ENCODE results near the gene VAMP2.

The VAMP2 gene

DNA sequence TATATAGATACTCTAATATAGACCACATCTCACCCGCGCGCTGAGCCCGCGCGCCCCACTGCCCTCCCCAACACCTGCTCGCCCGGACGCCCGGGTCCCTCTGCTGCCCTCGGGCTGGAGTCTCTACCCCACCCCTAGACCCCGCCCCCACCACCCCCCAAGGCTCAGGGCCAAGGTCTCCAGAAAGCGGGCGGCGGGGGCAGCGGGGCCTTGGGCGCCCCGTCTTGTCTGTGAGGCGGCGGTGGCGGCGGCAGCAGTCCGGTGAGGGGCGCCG lies 41.4 kb downstream of the VAMP2 start:
- no peak for DNase-seq

DNA sequence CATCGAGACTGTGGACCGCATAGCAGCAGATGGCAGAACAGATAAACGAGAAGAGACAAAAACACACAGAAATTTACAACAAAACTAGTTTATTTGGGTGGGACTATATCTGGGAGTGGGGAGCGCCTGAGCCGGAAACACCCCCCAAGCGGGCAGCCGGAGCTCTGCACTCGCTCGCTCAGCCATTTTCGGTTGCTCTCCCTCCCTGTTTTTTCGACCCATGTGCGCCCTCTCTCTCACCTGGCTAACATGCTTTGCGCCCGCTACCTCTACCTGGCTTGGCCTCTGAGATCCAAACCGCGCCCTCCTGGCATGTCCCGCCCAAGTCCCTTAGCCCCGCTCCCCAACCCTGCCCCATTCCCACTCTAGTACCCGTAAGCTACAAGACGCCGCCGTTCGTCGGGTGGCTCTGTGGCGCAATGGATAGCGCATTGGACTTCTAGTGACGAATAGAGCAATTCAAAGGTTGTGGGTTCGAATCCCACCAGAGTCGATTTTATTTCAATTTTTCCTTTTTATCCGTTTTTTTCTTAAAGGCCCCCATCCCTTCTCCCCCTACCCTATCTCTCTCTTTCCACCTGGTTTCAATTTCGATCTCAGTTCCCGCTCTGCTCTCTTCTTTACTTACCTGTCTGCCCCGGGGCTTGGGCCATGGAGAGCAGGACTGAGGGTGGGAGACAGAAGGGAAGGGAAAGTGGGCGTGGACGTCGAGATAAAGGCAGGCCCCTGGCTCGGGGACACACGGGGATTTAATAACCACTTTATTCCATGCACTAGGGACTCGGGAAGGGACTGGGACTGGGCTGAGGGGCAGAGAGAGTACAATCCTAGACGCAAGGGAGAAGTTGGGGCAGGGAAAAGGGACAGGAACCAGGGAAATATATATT lies 42.0 kb downstream of the VAMP2 start:
- DNase-seq = peak; percentile 30

DNA sequence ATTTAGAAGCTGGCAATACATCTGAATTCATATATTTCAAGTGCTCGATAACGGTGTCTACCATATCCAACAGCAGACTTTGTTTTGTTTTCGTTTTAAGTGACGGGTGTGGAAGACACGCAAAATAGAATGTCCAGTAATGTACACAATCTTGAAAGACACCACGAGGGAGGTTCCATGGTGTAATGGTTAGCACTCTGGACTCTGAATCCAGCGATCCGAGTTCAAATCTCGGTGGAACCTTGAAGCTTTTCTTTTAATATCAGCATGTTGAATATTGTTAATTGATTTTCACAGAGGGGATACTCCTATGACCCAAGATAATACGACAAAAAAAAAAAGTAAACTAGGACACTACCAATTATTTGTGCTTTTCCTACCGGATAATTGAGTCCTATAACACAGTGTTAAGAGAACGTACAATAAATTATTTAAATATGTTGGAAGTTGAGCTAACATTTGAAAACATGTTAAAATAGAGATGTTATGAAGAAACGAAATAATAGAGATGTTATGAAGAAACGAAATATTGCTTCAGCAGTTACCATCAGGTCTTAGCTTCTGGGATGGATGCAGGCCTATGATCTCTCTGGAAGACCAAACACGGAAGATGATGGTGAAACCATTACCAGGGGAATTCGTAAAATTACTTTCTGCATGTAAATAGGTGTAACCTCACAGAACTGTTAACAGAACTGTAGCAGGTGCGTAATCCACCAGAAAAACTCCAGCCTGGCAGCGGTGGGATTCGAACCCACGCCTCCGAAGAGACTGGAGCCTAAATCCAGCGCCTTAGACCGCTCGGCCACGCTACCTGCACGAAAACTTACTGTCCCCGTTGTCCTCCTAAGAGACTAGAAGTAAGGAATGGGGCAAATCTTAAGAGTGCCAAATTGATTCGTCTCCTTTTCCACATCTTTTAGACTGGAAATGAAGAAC lies 42.9 kb downstream of the VAMP2 start:
- peak; percentile 70 for DNase-seq

DNA sequence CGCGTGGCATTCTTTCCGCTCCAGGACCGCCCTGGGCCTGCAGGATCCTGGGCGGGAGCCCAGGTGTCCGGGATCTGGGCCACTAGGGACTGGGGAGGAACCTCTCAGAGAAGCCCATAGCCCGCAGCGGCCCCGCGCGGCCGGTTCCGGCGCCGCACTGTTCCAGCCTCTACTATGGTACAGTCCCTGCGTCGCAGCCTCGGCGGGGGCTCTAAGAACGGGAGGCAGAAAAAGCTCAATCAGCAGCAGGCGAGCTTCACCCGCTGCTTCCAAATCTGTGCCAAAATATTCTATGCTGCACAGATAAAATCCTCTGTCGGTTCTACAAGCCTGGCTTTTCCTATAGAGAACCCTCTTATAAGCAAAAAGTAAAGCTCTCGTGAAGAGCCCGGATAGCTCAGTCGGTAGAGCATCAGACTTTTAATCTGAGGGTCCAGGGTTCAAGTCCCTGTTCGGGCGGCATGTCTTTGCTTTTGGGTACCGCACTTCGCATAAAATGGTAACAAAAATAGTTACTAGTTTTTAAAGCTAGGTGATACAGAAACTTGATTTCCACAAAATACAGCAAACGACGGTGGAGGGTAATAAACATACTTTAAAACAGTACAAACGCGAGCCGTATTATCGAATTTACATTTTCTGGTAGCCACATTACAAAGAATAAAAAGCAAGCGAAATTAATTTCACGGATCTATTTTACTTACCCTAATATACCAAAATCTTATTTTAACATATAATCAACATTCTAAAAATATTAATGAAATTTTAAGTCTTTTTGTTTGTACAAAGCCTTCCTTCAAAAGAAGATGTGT lies 43.8 kb downstream of the VAMP2 start:
- peak; percentile 42 for DNase-seq

DNA sequence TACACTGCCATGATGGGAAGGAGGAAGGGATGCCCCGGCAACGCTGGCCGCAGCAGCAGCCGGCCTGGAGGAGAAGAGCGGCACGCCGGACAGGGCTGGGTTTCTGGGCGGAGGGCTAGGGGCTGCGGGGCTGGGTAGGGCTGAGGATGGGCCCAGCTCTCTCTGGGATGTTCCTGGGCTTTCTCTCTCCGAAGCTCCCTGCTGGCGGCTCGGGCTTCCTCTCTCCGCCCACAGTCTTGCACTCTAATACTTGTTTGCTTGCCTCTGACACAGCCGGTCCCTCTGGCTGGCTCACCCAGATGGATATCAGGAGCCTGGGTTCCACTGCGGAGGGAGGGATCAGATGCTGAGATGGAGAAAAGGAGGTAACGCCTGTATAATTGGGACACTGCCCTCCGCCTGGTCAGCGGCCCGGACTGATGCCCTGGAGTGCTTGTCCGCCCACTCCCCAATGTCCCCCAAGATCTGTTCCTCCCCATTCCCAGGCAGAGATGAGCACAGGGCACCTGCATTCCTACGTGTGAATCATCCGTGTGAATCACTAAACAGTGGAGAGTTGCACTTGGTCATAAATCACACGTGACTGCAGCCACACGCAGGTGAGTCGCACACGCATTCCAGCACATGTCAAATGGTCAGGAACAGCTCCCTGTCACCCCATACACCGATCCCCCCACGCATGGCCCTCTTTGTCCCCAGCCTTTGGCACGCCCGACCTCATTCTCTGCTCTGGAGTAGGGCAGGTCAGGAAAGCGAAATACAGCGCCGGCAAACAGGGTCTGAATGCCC lies 44.6 kb downstream of the VAMP2 start, which contains the start of gene ALOXE3:
Gene ALOXE3, minus strand, starts transcription at position 535 of the 789 bp plus-strand sequence. Its CDS starts 524 bp downstream, at position 11.
- DNase-seq = no peak

DNA sequence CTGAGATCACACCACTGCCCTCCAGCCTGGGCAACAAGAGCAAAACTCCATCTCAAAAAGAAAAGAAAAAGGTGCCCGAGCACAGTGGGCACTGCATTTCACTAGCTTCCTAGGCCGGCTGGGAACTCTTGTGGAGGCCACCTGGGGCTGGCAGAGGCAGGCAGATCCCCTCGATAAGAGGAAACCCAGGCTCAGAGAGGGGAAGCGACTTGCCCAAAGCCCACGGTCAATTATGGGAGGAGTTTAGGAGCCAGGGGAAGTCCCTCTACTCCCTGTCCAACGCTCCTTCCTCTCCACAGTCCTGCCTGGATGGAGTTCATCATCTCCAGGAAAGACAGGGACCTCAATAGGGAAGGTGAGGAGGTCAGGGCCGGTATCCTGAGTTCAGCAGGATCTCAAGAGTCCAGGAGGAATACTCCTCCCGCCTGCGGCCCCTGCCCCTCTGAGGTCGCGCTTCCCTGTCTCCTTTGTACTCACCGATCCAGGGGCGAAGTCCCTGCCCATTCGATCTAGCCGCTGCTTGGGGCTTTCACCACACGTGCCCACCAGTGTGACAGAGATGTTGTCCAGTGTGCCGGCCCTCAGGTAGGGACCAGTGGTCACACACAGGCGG lies 45.3 kb downstream of the VAMP2 start:
- no peak for DNase-seq

DNA sequence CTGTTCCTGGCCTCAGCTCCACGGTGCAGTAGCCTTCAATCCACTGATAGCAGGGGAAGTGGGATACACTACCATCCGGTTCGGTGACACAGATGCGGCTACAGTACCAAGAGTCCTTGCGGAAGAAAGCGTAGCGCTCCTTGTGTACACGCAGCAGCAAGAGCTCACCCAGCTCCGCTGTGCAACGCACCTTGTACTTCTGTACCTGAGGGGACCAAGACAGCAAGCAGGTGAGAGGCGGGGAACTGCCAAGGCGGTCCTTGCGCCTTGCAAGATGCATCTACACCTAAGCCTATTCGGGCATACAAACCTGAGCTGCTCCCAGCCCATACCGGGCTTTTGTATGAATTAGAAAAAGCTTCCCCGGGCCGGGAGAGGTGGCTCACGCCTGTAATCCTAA lies 46.0 kb downstream of the VAMP2 start:
- DNase-seq = no peak

DNA sequence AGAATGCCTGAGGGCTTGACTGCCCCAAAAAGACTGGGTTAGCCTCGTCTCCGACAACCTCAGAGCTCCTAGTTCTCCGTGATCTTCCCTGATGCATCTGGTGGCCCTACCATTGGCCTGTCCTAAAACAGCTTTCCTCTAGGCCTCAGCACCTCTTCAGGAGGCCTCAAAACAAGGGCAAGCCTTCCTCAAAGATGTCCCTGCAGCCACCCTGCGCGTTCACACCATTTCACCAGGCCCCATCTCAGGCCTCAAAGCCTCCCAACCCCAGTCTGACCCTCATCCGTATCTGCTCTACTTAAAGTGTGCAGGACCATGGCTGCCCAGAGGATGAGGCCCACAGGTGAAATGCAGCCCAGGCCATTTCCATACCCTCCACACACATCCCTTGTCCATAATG lies 51.8 kb downstream of the VAMP2 start:
- DNase-seq = no peak

DNA sequence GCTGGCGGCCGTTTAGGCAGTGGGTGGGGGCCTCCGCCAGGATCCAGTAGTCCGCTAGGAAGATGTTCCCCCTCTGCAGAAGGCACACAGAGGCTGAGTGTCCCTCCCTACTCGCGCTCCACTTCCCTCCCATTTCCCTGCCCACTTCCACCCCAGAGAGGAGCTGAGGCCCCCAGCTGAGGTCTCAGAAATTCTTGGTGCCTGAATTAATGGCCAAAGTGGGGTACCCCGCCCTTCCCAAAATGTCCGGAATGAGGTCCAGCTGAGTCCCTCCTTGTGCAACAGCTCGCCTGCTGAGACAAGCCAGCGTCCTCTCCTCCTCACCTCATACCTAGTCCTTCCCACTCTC lies 52.3 kb downstream of the VAMP2 start:
- DNase-seq = no peak

DNA sequence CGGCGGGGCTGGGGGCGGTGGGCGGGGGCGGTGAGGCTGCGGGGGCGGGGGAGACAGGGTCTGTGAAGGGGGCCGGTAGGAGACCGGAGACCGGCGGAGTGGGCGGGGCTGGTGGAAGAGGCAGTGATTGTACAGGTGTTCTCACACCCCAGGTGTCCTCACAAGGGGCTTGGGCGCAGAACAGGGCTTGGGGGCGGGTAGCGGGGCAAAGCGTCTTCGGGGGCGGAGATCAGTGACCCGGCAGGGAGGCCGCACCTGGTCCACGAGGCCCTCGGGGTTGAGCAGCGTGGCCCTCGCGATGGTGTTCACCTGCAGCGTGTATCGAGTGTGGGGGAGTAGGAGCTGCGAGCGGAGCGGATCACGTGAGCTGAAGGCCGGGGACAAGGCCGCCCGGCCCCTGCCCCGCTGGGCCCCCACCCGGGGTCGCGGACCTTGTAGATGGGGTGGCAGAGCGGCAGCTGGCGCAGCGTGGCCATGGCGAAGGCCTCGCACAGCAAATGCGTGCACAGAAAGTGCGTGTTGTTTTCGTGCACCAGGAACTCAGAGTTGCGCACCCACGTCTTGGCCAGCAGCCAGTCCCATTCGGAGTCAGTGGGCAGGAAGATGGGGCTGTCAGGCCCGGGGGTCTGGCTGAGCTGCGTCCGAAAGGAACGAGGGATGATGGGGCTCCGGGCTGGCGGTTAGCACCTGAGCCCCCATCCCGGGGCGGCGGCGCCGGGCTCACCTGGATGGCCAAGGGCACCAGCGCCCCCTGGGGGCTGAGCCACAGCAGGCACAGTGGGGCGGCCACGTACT lies 52.9 kb downstream of the VAMP2 start:
- no peak for DNase-seq
